H9 (cell line): Measurements from ENCODE around the gene PUM1. TPM values are rescaled to one million over a fixed set of nuclear protein-coding genes. Genes with fewer than 3 reads are reported as not detected.

Experiments
- DNase-seq: peaks from one replicate; pipeline ENCODE4 v3.0.0-alpha.2; 2017
- H2AFZ ChIP-seq: one replicate; pipeline ENCODE4 v1.6.1; 2013; ENCODE audit warnings: mild to moderate bottlenecking, low read length, control low read depth, moderate library complexity
- H2AK5ac ChIP-seq: 2 replicates; pipeline ENCODE4 v1.6.1; 2013; ENCODE audit warnings: low read length, control low read depth, mixed read lengths; ENCODE audit not compliant: insufficient read length
- H2BK120ac ChIP-seq: one replicate; pipeline ENCODE4 v1.6.1; 2013; ENCODE audit warnings: low read depth, mild to moderate bottlenecking, low read length, control low read depth, inconsistent platforms; ENCODE audit not compliant: poor library complexity, severe bottlenecking
- H2BK12ac ChIP-seq: 2 replicates; pipeline ENCODE4 v1.6.1; 2013; ENCODE audit warnings: low read length, control low read depth, mixed read lengths, low read depth; ENCODE audit not compliant: insufficient read length
- H2BK15ac ChIP-seq: 2 replicates; pipeline ENCODE4 v1.6.1; 2013; ENCODE audit warnings: low read depth, low read length, control low read depth
- H2BK20ac ChIP-seq: one replicate; pipeline ENCODE4 v1.6.1; 2013; ENCODE audit warnings: low read depth, mild to moderate bottlenecking, low read length, control low read depth, inconsistent platforms; ENCODE audit not compliant: poor library complexity, severe bottlenecking
- H2BK5ac ChIP-seq: 2 replicates; pipeline ENCODE4 v1.6.1; 2013; ENCODE audit warnings: low read length, control low read depth, mixed read lengths; ENCODE audit not compliant: insufficient read length
- H3K14ac ChIP-seq: 2 replicates; pipeline ENCODE4 v1.6.1; 2013; ENCODE audit warnings: low read length, control low read depth; ENCODE audit not compliant: insufficient read depth
- H3K18ac ChIP-seq: 2 replicates; pipeline ENCODE4 v1.6.1; 2013; ENCODE audit warnings: low read depth, mild to moderate bottlenecking, mixed read lengths, low read length, control low read depth; ENCODE audit not compliant: insufficient read length
- H3K23ac ChIP-seq: 2 replicates; pipeline ENCODE4 v1.6.1; 2013; ENCODE audit warnings: low read length, control low read depth, mixed read lengths, low read depth; ENCODE audit not compliant: insufficient read length
- H3K23me2 ChIP-seq: 2 replicates; pipeline ENCODE4 v1.6.1; 2013; ENCODE audit warnings: low read depth, mild to moderate bottlenecking, mixed read lengths, low read length, control low read depth; ENCODE audit not compliant: insufficient read length, poor library complexity, severe bottlenecking
- H3K27ac ChIP-seq: 2 replicates; pipeline ENCODE4 v1.5.1; 2013; ENCODE audit warnings: low read length, control low read depth, mixed read lengths, low read depth; ENCODE audit not compliant: insufficient read length
- H3K27me3 ChIP-seq: 2 replicates; pipeline ENCODE4 v1.6.1; 2013; ENCODE audit warnings: low read length, control low read depth, inconsistent platforms; ENCODE audit not compliant: insufficient read depth
- H3K4ac ChIP-seq: 2 replicates; pipeline ENCODE4 v1.6.1; 2013; ENCODE audit warnings: low read depth, mild to moderate bottlenecking, control low read depth, inconsistent platforms, low read length, moderate library complexity
- H3K4me1 ChIP-seq: 2 replicates; pipeline ENCODE4 v1.6.1; 2013; ENCODE audit warnings: low read length, control low read depth, inconsistent platforms; ENCODE audit not compliant: insufficient read depth
- H3K4me2 ChIP-seq: 2 replicates; pipeline ENCODE4 v1.6.1; 2013; ENCODE audit warnings: low read length, control low read depth, mixed read lengths; ENCODE audit not compliant: insufficient read length, insufficient read depth
- H3K56ac ChIP-seq: 2 replicates; pipeline ENCODE4 v1.6.1; 2013; ENCODE audit warnings: low read depth, mild to moderate bottlenecking, mixed read lengths, low read length, control low read depth; ENCODE audit not compliant: insufficient read length
- H3K79me1 ChIP-seq: 2 replicates; pipeline ENCODE4 v1.6.1; 2013; ENCODE audit warnings: low read depth, mild to moderate bottlenecking, moderate library complexity, low read length, control low read depth, inconsistent platforms; ENCODE audit not compliant: insufficient read depth, poor library complexity, severe bottlenecking
- H3K79me2 ChIP-seq: 2 replicates; pipeline ENCODE4 v1.6.1; 2013; ENCODE audit warnings: low read length, control low read depth, inconsistent platforms; ENCODE audit not compliant: insufficient read depth
- H3K9ac ChIP-seq: 2 replicates; pipeline ENCODE4 v1.6.1; 2013; ENCODE audit warnings: low read length, control low read depth, mixed read lengths; ENCODE audit not compliant: insufficient read length; ENCODE audit errors: extremely low read depth
- H3K9me3 ChIP-seq: one replicate; pipeline ENCODE4 v1.6.1; 2013; ENCODE audit warnings: low read depth, low read length, inconsistent platforms; ENCODE audit not compliant: control insufficient read depth
- H3T11ph ChIP-seq: one replicate; pipeline ENCODE4 v1.6.1; 2013; ENCODE audit warnings: mild to moderate bottlenecking, low read length, control low read depth, inconsistent platforms
- H4K20me1 ChIP-seq: one replicate; pipeline ENCODE4 v1.6.1; 2013; ENCODE audit not compliant: control insufficient read depth, insufficient read length, insufficient read depth
- H4K5ac ChIP-seq: 2 replicates; pipeline ENCODE4 v1.6.1; 2013; ENCODE audit warnings: low read depth, mild to moderate bottlenecking, mixed read lengths, low read length, control low read depth; ENCODE audit not compliant: insufficient read length
- H4K8ac ChIP-seq: replicated peaks from 2 replicates; pipeline ENCODE4 v1.6.1; 2013; ENCODE audit warnings: low read length, control low read depth, mixed read lengths, low read depth; ENCODE audit not compliant: insufficient read length
- H4K91ac ChIP-seq: 2 replicates; pipeline ENCODE4 v1.6.1; 2013; ENCODE audit warnings: low read depth, mild to moderate bottlenecking, moderate library complexity, mixed read lengths, low read length, control low read depth; ENCODE audit not compliant: insufficient read length
- H3K27ac Mint-ChIP-seq, 3 experiments: 2 replicates in 2 of 3; 3 replicates in 1 of 3; pipeline ENCODE4 v1.8.0; 2020 to 2021; ENCODE audit warnings: mixed read lengths in 3 of 3, mild to moderate bottlenecking in 1 of 3, moderate library complexity in 1 of 3
- H3K27me3 Mint-ChIP-seq: 2 replicates; pipeline ENCODE4 v1.8.0; 2021; ENCODE audit warnings: low read depth, mild to moderate bottlenecking, moderate library complexity, mixed read lengths
- H3K36me3 Mint-ChIP-seq, 3 experiments: 2 replicates in 2 of 3; 3 replicates in 1 of 3; pipeline ENCODE4 v1.8.0; 2020 to 2021; ENCODE audit warnings: low read depth in 3 of 3, mixed read lengths in 3 of 3; ENCODE audit not compliant: insufficient read depth in 1 of 3
- H3K4me1 Mint-ChIP-seq, 2 experiments: 2 replicates each; pipeline ENCODE4 v1.8.0; 2020; ENCODE audit warnings: mixed read lengths in 2 of 2
- H3K4me3 Mint-ChIP-seq, 2 experiments: 2 replicates in 1 of 2; 3 replicates in 1 of 2; pipeline ENCODE4 v1.8.0; 2020 to 2021; ENCODE audit warnings: mild to moderate bottlenecking in 2 of 2, mixed read lengths in 2 of 2, moderate library complexity in 1 of 2
- H3K9me3 Mint-ChIP-seq, 2 experiments: 2 replicates in 1 of 2; 3 replicates in 1 of 2; pipeline ENCODE4 v1.8.0; 2020; ENCODE audit warnings: mild to moderate bottlenecking in 2 of 2, mixed read lengths in 2 of 2, moderate library complexity in 1 of 2
- WGBS: extraction: QIAGEN DNeasy Blood & Tissue Kit; methylation state at CpG from one replicate; pipeline ENCODE4 v1.1.7; 2013; ENCODE audit warnings: missing lambda C conversion rate, low lambda C conversion rate, mixed read lengths; ENCODE audit not compliant: insufficient read length; ENCODE audit errors: extremely low coverage; 5-methylcytosine and 5-hydroxymethylcytosine counted together
- total RNA-seq: library from RNA; stranded (reverse); gene quantifications from 2 replicates; pipeline ENCODE4 v1.2.1, GENCODE V29; 2021
- TF ChIP-seq, protein P1 (sequence below): fragments of 200-600 bp; sonication (generic); conservative IDR thresholded peaks from 3 replicates; pipeline ENCODE4 v1.8.0; 2021; ENCODE audit warnings: antibody characterized with exemption, mild to moderate bottlenecking

The PUM1 gene
- total RNA-seq, 1 experiment from 2014 or later, result 164 TPM

DNA sequence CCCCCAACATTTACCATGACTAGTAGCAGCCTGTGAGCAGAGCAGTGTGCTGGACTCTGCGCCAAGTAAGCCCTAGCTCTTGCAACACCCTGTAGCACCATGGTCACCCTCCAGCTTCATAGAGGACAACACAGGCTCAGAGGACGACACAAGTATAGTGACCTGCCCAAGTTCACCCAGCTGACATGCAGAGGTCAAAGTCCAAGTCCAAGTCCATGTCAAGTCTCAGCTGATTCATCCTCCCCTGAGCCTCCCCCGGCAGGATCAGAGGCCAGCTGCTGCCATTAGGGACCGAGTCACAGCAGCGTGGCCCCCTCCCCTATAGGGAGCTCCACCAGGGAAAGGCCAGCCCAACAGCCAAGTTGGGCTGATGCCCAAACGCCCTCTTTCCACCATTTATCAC, 172.8 kb downstream of the PUM1 start:
- TF ChIP-seq, protein P1, sequence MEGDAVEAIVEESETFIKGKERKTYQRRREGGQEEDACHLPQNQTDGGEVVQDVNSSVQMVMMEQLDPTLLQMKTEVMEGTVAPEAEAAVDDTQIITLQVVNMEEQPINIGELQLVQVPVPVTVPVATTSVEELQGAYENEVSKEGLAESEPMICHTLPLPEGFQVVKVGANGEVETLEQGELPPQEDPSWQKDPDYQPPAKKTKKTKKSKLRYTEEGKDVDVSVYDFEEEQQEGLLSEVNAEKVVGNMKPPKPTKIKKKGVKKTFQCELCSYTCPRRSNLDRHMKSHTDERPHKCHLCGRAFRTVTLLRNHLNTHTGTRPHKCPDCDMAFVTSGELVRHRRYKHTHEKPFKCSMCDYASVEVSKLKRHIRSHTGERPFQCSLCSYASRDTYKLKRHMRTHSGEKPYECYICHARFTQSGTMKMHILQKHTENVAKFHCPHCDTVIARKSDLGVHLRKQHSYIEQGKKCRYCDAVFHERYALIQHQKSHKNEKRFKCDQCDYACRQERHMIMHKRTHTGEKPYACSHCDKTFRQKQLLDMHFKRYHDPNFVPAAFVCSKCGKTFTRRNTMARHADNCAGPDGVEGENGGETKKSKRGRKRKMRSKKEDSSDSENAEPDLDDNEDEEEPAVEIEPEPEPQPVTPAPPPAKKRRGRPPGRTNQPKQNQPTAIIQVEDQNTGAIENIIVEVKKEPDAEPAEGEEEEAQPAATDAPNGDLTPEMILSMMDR, result no peak
- no peak overlapping the region for H2AK5ac ChIP-seq
- no peak overlapping the region for H3K9ac ChIP-seq
- no peaks in the 10 kb centered on the region for H3K23me2 ChIP-seq
- no peaks in the 10 kb centered on the region for H4K20me1 ChIP-seq
- H3K4me1 Mint-ChIP-seq, result peaks cover 30 to 43% of the 10 kb centered on the region in 2 experiments
- peaks cover 2% of the 10 kb centered on the region for H3K27me3 Mint-ChIP-seq
- no peak overlapping the region for H3K56ac ChIP-seq
- H2BK120ac ChIP-seq, result no peak overlapping the region
- no peaks in the 10 kb centered on the region for H3K9me3 ChIP-seq
- no peak overlapping the region for H2BK5ac ChIP-seq
- H3K27ac ChIP-seq, result no peak overlapping the region
- H3K27ac Mint-ChIP-seq, result peak overlapping the region; percentile 17 to 73 (median 68); a peak in 3 of 7 replicates
- no peak for DNase-seq
- WGBS, result no CpG with 5 or more reads among the region's 6 CpGs
- H3K4me2 ChIP-seq, result no peak overlapping the region
- H2BK12ac ChIP-seq, result no peak overlapping the region
- no peaks in the 10 kb centered on the region for H3K27me3 ChIP-seq
- H2BK15ac ChIP-seq, result no peak overlapping the region
- H3K4me1 ChIP-seq, result peaks cover 3% of the 10 kb centered on the region; the same call in 1 of the 2 replicates
- no peak overlapping the region for H4K8ac ChIP-seq
- H3K4me3 Mint-ChIP-seq, result no peak overlapping the region; a peak in 1 of 5 replicates
- H3K4ac ChIP-seq, result no peak overlapping the region
- H4K5ac ChIP-seq, result no peak overlapping the region
- H2BK20ac ChIP-seq, result no peak overlapping the region
- peaks cover 0 to 5% (median 0%) of the 10 kb centered on the region in 3 experiments; a peak in 2 of 7 replicates for H3K36me3 Mint-ChIP-seq
- no peaks in the 10 kb centered on the region; a peak in 1 of 5 replicates for H3K9me3 Mint-ChIP-seq
- H3T11ph ChIP-seq, result no peak overlapping the region
- no peak overlapping the region for H2AFZ ChIP-seq
- no peak overlapping the region for H3K18ac ChIP-seq
- H3K14ac ChIP-seq, result no peak overlapping the region
- H4K91ac ChIP-seq, result no peak overlapping the region
- no peaks in the 10 kb centered on the region for H3K79me1 ChIP-seq
- H3K23ac ChIP-seq, result no peak overlapping the region
- no peaks in the 10 kb centered on the region for H3K79me2 ChIP-seq
